GM08714 (cell line): ENCODE measurements around the gene DGKB.
"Not testable (repeated sequence)": the region's sequence is repeated elsewhere in the genome, so short reads cannot be mapped to it uniquely, and the experiment has no call there.

Experiments
- H3K4me3 ChIP-seq: fragments of 200-500 bp; sonication (Bioruptor generic); 2 replicates; pipeline ENCODE4 v1.5.1; 2014; ENCODE audit warnings: mild to moderate bottlenecking, low read length, inconsistent platforms
- ZNF274 ChIP-seq: IDR thresholded peaks from 2 replicates; pipeline ENCODE4 v1.6.1; 2012; ENCODE audit warnings: mild to moderate bottlenecking, low read depth, low read length

DGKB gene

GRCh38 chr7:14322724-14323123 is 579.8 kb downstream of the DGKB start:
- TF ChIP-seq ZNF274: no peak
- no peak overlapping the region for H3K4me3 ChIP-seq

- TF ChIP-seq ZNF274: no peak
- H3K4me3 ChIP-seq: no peak overlapping the region
These were observed 580.6 kb downstream of the DGKB start for GRCh38 chr7:14321947-14322346.

GRCh38 chr7:14309432-14309831 is 593.1 kb downstream of the DGKB start:
- no peak overlapping the region for H3K4me3 ChIP-seq
- no peak for TF ChIP-seq ZNF274

GRCh38 chr7:14305233-14305866 is 597.2 kb downstream of the DGKB start:
- TF ChIP-seq ZNF274: no peak
- no peak overlapping the region for H3K4me3 ChIP-seq

GRCh38 chr7:14303536-14303935 is 599.0 kb downstream of the DGKB start:
- no peak overlapping the region for H3K4me3 ChIP-seq
- no peak for TF ChIP-seq ZNF274

- no peak overlapping the region for H3K4me3 ChIP-seq
- TF ChIP-seq ZNF274: no peak
These were observed 607.9 kb downstream of the DGKB start for GRCh38 chr7:14294637-14295036.

- TF ChIP-seq ZNF274: no peak
- no peak overlapping the region for H3K4me3 ChIP-seq
These were observed 609.1 kb downstream of the DGKB start for GRCh38 chr7:14293434-14293833.

GRCh38 chr7:14292737-14293136 is 609.8 kb downstream of the DGKB start:
- no peak for TF ChIP-seq ZNF274

GRCh38 chr7:14289957-14290356 is 612.6 kb downstream of the DGKB start:
- H3K4me3 ChIP-seq: no peak overlapping the region
- TF ChIP-seq ZNF274: no peak

More at GRCh38 chr7:14292737-14293136, 609.8 kb downstream of the DGKB start:
- H3K4me3 ChIP-seq: no peak overlapping the region

GRCh38 chr7:14288701-14289100 is 613.9 kb downstream of the DGKB start:
- no peak overlapping the region for H3K4me3 ChIP-seq

GRCh38 chr7:14287398-14287797 is 615.2 kb downstream of the DGKB start:
- TF ChIP-seq ZNF274: no peak
- H3K4me3 ChIP-seq: no peak overlapping the region

More at GRCh38 chr7:14288701-14289100, 613.9 kb downstream of the DGKB start:
- TF ChIP-seq ZNF274: no peak

- TF ChIP-seq ZNF274: no peak
- H3K4me3 ChIP-seq: no peak overlapping the region
These were observed 616.5 kb downstream of the DGKB start for GRCh38 chr7:14286036-14286435.

- not testable (repeated sequence) for H3K4me3 ChIP-seq
These were observed 623.3 kb downstream of the DGKB start for GRCh38 chr7:14279065-14279871.

GRCh38 chr7:14275356-14275755 is 627.2 kb downstream of the DGKB start:
- H3K4me3 ChIP-seq: no peak overlapping the region
- no peak for TF ChIP-seq ZNF274

- no peak for TF ChIP-seq ZNF274
- H3K4me3 ChIP-seq: no peak overlapping the region
These were observed 631.1 kb downstream of the DGKB start for GRCh38 chr7:14271441-14271840.

- H3K4me3 ChIP-seq: no peak overlapping the region
- TF ChIP-seq ZNF274: no peak
These were observed 632.5 kb downstream of the DGKB start for GRCh38 chr7:14270099-14270498.
